ENCODE data around the gene ZC3HAV1. TPM values are rescaled to one million over a fixed set of nuclear protein-coding genes. Genes with fewer than 3 reads are reported as not detected.

ZC3HAV1 gene
- total and polyA plus RNA-seq, 9 of the 15 experiments (the other 6 are each of a cell fraction or from before 2014, with no cell fraction given), result 11.9 to 40.5 (median 23.9) TPM

DNA sequence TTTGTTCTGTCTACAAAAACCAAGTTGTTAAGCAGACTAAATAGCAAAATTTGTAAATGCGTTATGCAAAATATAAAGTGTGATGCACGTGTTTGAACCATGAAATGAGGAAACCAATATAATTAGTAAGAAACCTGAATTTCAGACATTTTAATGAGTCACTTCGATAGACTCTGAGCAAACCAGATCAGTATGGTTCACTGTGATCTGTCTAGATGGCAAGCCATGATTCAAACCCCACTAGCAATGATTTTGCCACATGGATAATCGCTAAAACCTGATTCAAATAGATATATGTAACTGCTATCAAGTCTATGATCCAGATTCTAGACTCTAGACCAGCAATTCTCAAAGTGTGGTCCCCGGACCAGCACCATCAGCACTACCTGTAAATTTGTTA lies 24.8 kb downstream of the ZC3HAV1 start:
- H3K79me2 ChIP-seq (ENCODE audit: control insufficient read depth, insufficient read depth, low read length), result peaks cover 11% of the 10 kb centered on the region; the same call in 1 of the 3 replicates
- intact Hi-C loops (cut with micrococcal nuclease), result no loop called here

DNA sequence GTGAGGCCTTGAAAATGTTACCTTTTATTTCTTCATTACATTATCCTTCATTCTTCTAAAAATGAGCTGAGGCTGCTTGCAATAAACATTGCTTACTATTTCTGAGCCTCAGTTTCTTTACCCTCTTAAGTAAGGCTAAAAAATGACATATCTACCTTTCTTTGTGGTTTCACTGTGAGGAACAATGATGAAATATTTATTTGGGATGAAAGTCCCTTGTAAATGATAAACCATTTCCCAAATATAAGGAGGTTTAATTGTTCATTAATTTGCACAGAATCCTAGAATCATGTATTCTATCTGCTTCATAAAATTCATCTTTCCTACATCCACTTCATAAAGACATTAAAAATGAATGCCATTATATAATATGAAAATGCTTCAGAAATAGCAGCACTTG lies 27.9 kb downstream of the ZC3HAV1 start:
- ATAC-seq, result no peak
- DNase-seq (ENCODE audit: extremely low read depth in 1 of 4, low spot score in 3 of 4), result no peak
- Histone ChIP-seq H3K9ac (ENCODE audit: insufficient read depth in 1 of 2, low read depth in 2 of 2, low read length in 2 of 2) (no peak overlapping the region), H3K4me1 (replicated peaks in 1 of 2; ENCODE audit: control insufficient read depth in 2 of 2, insufficient read depth in 2 of 2, low read length in 2 of 2) (no peaks in the 10 kb centered on the region), H3K79me2 (ENCODE audit: control insufficient read depth, insufficient read depth, low read length) (no peaks in the 10 kb centered on the region), H4K20me1 (replicated peaks; ENCODE audit: control insufficient read depth, insufficient read depth, low read length) (peaks cover 4% of the 10 kb centered on the region; the same call in 1 of the 2 replicates), H3K9me1 (ENCODE audit: control insufficient read depth, insufficient read depth, low read length) (no peaks in the 10 kb centered on the region), H2AFZ (ENCODE audit: low read depth, low read length) (no peak overlapping the region), H3K36me3 (ENCODE audit: control insufficient read depth, insufficient read depth, low read length) (peaks cover 96% of the 10 kb centered on the region), H3K27ac (ENCODE audit: extremely low read depth, low read depth, low read length) (no peak overlapping the region), H3K4me2 (ENCODE audit: insufficient read depth, low read length) (no peak overlapping the region), H3K9me3 (replicated peaks; ENCODE audit: control insufficient read depth, insufficient read depth, low read depth, low read length) (peaks cover 3% of the 10 kb centered on the region), H3K4me3 (no peak overlapping the region), H3K27me3 (ENCODE audit: control insufficient read depth in 2 of 2, insufficient read depth in 2 of 2, low read length in 2 of 2) (no peaks in the 10 kb centered on the region)
- BruUV-seq (replicated peaks), result no TSS peak
- ChIA-PET CTCF (ENCODE audit: low intra/inter-chr PET ratio) (no interaction called here), POLR2A (interaction anchor here (0.6 to 1.4 kb wide), 3 partner anchors 9 to 46 kb away, joined by 3 to 5 read pairs (median 4); no protein-coding TSS in a partner anchor)
- intact Hi-C loops (cut with micrococcal nuclease), result no loop called here
- FAIRE-seq, result no peak
- in situ Hi-C loops (cut with MboI), result no loop called here
- TF ChIP-seq ZKSCAN1 (IDR thresholded peaks at IDR 0.05; ENCODE audit: low read depth, low read length) (no peak), CEBPG (CRISPR knock-in tag; IDR thresholded peaks at IDR 0.05) (no peak), CEBPG (tag; conservative IDR thresholded peaks at IDR 0.05 in 1 of 2, IDR thresholded peaks at IDR 0.05 in 1 of 2) (0 out of 4 replicates have a peak, but pooled peaks of 1 of the 2 experiments have one; percentile 23)

More for the DNA sequence above, 24.8 kb downstream of the ZC3HAV1 start:
- POLR2A ChIA-PET, result interaction anchor here (0.8 kb wide), 1 partner anchor 32 kb away, joined by 3 read pairs; no protein-coding TSS in a partner anchor
- DNase-seq (ENCODE audit: extremely low read depth in 1 of 4, low spot score in 3 of 4), result no peak
- CTCF ChIA-PET (ENCODE audit: low intra/inter-chr PET ratio), result no interaction called here
- BruUV-seq (replicated peaks), result no TSS peak
- no peaks in the 10 kb centered on the region; a peak in 1 of 5 replicates for H3K4me1 ChIP-seq (replicated peaks in 1 of 2; ENCODE audit: control insufficient read depth in 2 of 2, insufficient read depth in 2 of 2, low read length in 2 of 2)
- H3K36me3 ChIP-seq (ENCODE audit: control insufficient read depth, insufficient read depth, low read length), result peaks cover 98% of the 10 kb centered on the region
- 82% methylated on average over 5 of the region's 5 CpGs for WGBS (ENCODE audit: insufficient coverage, low coverage, missing lambda C conversion rate)
- TF ChIP-seq NFIC (IDR thresholded peaks at IDR 0.05), result no peak
- no peak for TF ChIP-seq CREM (IDR thresholded peaks at IDR 0.05; ENCODE audit: low read depth)
- TF ChIP-seq NONO (IDR thresholded peaks at IDR 0.05; ENCODE audit: low read depth in 2 of 2, low read length in 1 of 2), result no peak
- TF ChIP-seq FOXA3 (CRISPR knock-in tag; conservative IDR thresholded peaks at IDR 0.05 in 1 of 2, IDR thresholded peaks at IDR 0.05 in 1 of 2), result 0 out of 4 replicates have a peak, but pooled peaks of 1 of the 2 experiments have one; percentile 17
- 0 out of 2 replicates have a peak, but pooled peaks have one; percentile 13 for TF ChIP-seq POLR2H (tag; IDR thresholded peaks at IDR 0.05; ENCODE audit: low read depth)
- peaks cover 4% of the 10 kb centered on the region; the same call in 1 of the 2 replicates for H4K20me1 ChIP-seq (replicated peaks; ENCODE audit: control insufficient read depth, insufficient read depth, low read length)
- no peak overlapping the region for H3K4me2 ChIP-seq (ENCODE audit: insufficient read depth, low read length)
- no peak for FAIRE-seq
- H3K9ac ChIP-seq (ENCODE audit: insufficient read depth in 1 of 2, low read depth in 2 of 2, low read length in 2 of 2), result no peak overlapping the region
- in situ Hi-C loops (cut with MboI), result no loop called here
- no peaks in the 10 kb centered on the region for H3K9me1 ChIP-seq (ENCODE audit: control insufficient read depth, insufficient read depth, low read length)
- H3K27me3 ChIP-seq (ENCODE audit: control insufficient read depth in 2 of 2, insufficient read depth in 2 of 2, low read length in 2 of 2), result no peaks in the 10 kb centered on the region
- peaks cover 18% of the 10 kb centered on the region for H3K9me3 ChIP-seq (replicated peaks; ENCODE audit: control insufficient read depth, insufficient read depth, low read depth, low read length)
- no peak overlapping the region for H3K27ac ChIP-seq (ENCODE audit: extremely low read depth, low read depth, low read length)
- H2AFZ ChIP-seq (ENCODE audit: low read depth, low read length), result no peak overlapping the region
- no peak for ATAC-seq
- H3K4me3 ChIP-seq, result no peak overlapping the region

Measured in K562 (cell line).